SJSA1 (cell line): ENCODE data around the gene UGT1A1. TPM values are rescaled to one million over a fixed set of nuclear protein-coding genes. Genes with fewer than 3 reads are reported as not detected.
"Not testable (repeated sequence)": the region's sequence is repeated elsewhere in the genome, so short reads cannot be mapped to it uniquely, and the experiment has no call there.

Experiments
- DNase-seq, 2 experiments: peaks; one replicate each; pipeline ENCODE4 v3.0.0-alpha.2; 2015 to 2020; ENCODE audit warnings: low spot score in 2 of 2, low read depth in 1 of 2
- H3K27ac ChIP-seq: fragments of 250-450 bp; sonication (Bioruptor Pico); 2 replicates; pipeline ENCODE4 v1.5.1; 2020; ENCODE audit warnings: mild to moderate bottlenecking, moderate library complexity
- H3K27me3 ChIP-seq: fragments of 250-450 bp; sonication (Bioruptor Pico); replicated peaks from 2 replicates; pipeline ENCODE4 v1.5.1; 2020; ENCODE audit warnings: mild to moderate bottlenecking, moderate library complexity
- H3K36me3 ChIP-seq: fragments of 250-450 bp; sonication (Bioruptor Pico); 2 replicates; pipeline ENCODE4 v1.5.1; 2020; ENCODE audit warnings: mild to moderate bottlenecking
- H3K4me1 ChIP-seq: fragments of 250-450 bp; sonication (Bioruptor Pico); replicated peaks from 2 replicates; pipeline ENCODE4 v1.6.1; 2021; ENCODE audit warnings: mild to moderate bottlenecking
- H3K4me3 ChIP-seq: fragments of 250-450 bp; sonication (Bioruptor Pico); 2 replicates; pipeline ENCODE4 v1.5.1; 2020; ENCODE audit warnings: mild to moderate bottlenecking
- H3K9me3 ChIP-seq: fragments of 250-450 bp; sonication (Bioruptor Pico); replicated peaks from 2 replicates; pipeline ENCODE4 v1.5.1; 2020; ENCODE audit warnings: mild to moderate bottlenecking
- total RNA-seq: library from RNA; depleted of rRNA; stranded (reverse); fragments of >200 nt; shearing (Covaris generic); gene quantifications from 2 replicates; pipeline ENCODE4 v1.2.3, GENCODE V29; 2014

UGT1A1 gene
- total RNA-seq, 1 experiment from 2014 or later: not detected

DNA sequence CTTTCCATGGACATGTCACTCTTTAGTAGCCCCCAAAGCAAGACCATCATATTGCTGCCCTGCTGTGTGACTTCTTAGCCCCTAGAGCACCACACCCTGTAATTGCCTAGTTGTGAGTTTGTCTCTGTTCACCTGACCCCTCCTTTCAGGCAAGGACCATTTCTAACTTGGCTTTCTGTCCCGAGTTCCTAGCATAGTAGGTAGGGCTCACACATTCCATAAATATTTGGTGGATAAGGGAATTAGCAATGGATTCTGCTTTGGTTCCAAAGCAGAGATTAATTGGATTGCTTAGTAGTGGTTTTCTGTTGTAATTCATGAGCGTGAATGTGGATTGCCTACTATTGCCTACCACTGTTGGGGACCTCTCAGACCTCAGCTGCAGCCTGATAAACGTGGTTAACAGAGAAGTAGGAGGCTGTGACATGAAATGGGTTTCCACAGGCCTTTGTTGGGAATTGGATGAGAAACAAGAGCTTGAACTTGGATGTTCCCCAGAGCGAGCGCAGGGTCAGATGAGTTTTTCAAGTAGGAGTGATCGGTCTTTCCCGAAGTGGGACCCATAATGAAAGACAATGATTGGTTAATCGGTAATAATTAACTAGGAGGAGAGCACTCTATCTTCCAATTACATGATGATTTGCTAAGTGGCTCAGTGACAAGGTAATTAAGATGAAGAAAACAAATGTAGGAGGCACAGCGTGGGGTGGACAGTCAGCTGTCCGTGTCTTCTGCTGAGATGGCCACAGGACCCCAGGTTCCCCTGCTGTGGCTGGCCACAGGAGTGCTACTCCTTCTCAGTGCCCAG is 13.4 kb upstream of the UGT1A1 start:
- DNase-seq: no peak
- no peaks in the 10 kb centered on the region for H3K4me1 ChIP-seq
- H3K4me3 ChIP-seq: no peak overlapping the region
- no peaks in the 10 kb centered on the region for H3K36me3 ChIP-seq
- no peaks in the 10 kb centered on the region for H3K9me3 ChIP-seq
- no peaks in the 10 kb centered on the region for H3K27me3 ChIP-seq
- H3K27ac ChIP-seq: no peak overlapping the region

DNA sequence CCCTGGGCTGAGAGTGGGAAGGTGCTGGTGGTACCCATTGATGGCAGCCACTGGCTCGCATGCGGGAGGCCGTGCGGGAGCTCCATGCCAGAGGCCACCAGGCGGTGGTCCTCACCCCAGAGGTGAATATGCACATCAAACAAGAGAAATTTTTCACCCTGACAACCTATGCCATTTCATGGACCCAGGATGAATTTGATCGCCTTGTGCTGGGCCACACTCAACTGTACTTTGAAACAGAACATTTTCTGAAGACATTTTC is 12.9 kb upstream of the UGT1A1 start:
- H3K27me3 ChIP-seq: no peaks in the 10 kb centered on the region
- DNase-seq: no peak
- no peak overlapping the region for H3K4me3 ChIP-seq
- H3K27ac ChIP-seq: no peak overlapping the region
- H3K36me3 ChIP-seq: no peaks in the 10 kb centered on the region
- H3K4me1 ChIP-seq: no peaks in the 10 kb centered on the region
- H3K9me3 ChIP-seq: no peaks in the 10 kb centered on the region

DNA sequence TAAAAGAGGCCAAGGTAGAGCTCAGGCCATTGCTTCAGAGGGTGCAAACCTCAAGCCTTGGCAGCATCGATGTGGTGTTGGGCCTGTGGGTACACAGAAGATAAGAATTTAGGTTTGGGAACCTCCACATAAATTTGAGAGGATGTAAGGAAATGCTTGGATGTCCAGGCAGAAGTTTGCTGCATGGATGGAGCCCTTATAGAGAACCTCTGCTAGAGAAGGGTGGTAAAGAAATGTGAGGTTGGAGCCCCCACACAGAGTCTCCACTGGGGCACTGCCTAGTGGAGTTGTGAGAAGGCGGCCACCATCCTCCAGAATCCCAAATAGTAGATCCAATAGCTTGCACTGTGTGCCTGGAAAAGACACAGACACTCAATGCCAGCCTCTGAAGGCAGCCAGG is 9.4 kb upstream of the UGT1A1 start:
- H3K27me3 ChIP-seq, DNase-seq, H3K4me1 ChIP-seq: not testable (repeated sequence)

DNA sequence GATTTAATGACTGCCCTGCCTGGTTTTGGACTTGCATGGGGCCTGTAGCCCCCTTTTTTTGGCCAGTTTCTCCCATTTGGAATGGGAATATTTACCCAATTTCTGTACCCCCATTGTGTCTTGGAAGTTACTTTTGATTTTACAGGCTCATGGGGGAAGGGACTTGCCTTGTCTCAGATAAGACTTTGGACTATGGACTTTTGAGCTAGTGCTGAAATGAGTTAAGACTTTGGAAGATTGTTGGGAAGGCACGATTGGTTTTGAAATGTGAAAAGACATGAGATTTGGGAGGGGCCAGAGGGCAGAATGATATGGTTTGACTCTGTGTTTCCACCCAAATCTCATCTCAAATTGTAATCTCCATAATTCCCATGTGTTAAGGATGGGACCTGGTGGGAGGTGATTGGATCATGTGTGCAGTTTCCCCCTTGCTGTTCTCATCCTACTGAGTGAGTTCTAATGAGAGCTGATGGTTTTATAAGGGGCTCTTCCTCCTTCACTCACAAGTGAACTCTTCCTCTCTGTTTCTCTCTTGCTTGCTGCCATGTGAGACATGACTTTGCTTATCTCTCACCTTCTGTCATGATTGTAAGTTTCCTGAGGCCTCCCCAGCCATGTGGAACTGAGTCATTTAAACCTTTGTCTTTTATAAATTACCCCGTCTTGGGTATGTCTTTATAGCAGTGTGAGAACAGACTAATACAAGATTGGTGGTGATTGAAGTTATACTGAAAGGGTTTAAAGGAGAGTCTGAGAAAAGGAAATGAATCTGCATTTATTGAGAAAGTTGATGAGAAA is 8.7 kb upstream of the UGT1A1 start:
- H3K27ac ChIP-seq, DNase-seq, H3K27me3 ChIP-seq, H3K9me3 ChIP-seq, H3K4me1 ChIP-seq, H3K4me3 ChIP-seq, H3K36me3 ChIP-seq: not testable (repeated sequence)

More for the DNA sequence above, 9.4 kb upstream of the UGT1A1 start:
- H3K4me3 ChIP-seq, H3K36me3 ChIP-seq, H3K27ac ChIP-seq, H3K9me3 ChIP-seq: not testable (repeated sequence)

DNA sequence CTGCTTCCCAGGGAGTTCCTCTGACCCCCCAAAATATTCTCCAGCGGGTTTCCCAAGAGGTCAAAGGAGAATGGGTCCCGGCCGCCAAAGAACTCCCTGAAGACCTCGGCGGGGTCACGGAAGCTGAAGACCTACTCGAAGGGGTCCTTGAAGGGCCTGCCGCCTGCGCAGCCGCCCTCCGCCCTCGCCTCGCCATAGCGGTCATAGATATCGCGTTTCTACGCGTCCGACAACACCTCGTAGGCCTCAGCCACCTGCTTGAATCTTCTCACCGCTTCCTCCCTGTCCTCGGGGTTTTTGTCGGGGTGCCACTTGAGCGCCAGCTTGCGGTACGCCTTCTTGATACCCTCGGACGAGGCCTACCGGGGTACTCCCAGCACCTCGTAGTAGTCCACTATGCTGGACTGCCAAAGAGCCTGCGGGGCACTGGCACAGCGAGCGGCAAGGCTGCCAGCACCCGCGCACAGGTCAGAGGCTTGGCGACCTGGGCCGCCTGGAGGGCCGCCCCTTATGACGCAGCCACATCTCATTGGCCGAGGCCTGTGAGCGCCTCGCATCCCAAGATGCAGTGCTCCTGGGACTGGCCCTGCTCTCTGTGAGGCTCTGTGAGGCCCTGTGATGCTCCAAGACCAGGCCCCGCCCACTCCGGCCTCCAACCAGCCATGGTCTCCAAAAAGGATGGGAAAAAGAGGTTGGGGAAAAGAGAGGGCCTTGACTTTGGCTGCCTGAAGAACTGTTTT is 5.0 kb upstream of the UGT1A1 start:
- Histone ChIP-seq H3K4me1 (no peaks in the 10 kb centered on the region), H3K4me3 (no peak overlapping the region), H3K27ac (no peak overlapping the region), H3K9me3 (peaks cover 3% of the 10 kb centered on the region; the same call in 1 of the 2 replicates), H3K36me3 (no peaks in the 10 kb centered on the region), H3K27me3 (no peaks in the 10 kb centered on the region)
- DNase-seq: no peak

DNA sequence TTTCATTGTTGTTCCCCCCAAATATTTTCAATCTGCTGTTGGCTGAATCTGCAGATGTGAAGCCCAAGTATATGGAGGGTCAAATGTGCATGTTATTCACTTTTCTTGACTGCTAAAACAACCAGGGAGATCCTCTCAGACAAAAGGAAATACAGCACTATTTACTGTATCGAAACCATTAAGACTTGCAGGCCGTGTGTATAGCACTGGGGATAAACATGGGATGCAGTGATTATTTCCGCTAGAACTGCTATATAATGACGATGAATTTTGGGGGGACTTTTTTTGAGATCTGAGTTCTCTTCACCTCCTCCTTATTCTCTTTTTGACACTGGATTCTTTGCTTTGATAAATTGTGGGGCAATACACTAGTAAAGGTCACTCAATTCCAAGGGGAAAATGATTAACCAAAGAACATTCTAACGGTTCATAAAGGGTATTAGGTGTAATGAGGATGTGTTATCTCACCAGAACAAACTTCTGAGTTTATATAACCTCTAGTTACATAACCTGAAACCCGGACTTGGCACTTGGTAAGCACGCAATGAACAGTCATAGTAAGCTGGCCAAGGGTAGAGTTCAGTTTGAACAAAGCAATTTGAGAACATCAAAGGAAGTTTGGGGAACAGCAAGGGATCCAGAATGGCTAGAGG is 3.5 kb upstream of the UGT1A1 start:
- H3K27ac ChIP-seq: no peak overlapping the region
- no peaks in the 10 kb centered on the region for H3K36me3 ChIP-seq
- H3K4me1 ChIP-seq: no peaks in the 10 kb centered on the region
- DNase-seq: no peak
- no peak overlapping the region for H3K4me3 ChIP-seq
- peaks cover 3% of the 10 kb centered on the region; the same call in 1 of the 2 replicates for H3K9me3 ChIP-seq
- H3K27me3 ChIP-seq: no peaks in the 10 kb centered on the region

DNA sequence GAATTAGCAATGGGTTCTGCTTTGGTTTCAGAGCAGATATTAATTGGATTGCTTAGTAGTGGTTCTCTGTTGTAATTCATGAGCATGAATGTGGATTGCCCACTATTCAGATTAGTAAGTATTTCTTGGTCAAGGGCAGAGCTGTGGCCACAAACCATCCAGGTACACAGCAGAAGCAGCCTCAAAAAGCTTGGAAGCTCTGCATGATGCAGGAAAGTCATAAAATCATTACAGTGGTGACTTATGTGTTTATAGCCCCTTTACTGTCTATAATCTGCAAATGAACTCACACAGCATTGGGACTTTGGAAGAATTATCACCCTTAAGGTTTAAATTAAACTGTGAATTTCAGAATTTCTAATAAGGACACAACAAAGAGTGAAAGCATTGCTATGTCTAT is 1.9 kb upstream of the UGT1A1 start:
- H3K4me3 ChIP-seq: no peak overlapping the region
- 0 out of 2 replicates have a peak, but pooled peaks cover 3% of the 10 kb centered on the region for H3K9me3 ChIP-seq
- DNase-seq: no peak
- H3K27ac ChIP-seq: no peak overlapping the region
- H3K4me1 ChIP-seq: no peaks in the 10 kb centered on the region
- no peaks in the 10 kb centered on the region for H3K27me3 ChIP-seq
- no peaks in the 10 kb centered on the region for H3K36me3 ChIP-seq

DNA sequence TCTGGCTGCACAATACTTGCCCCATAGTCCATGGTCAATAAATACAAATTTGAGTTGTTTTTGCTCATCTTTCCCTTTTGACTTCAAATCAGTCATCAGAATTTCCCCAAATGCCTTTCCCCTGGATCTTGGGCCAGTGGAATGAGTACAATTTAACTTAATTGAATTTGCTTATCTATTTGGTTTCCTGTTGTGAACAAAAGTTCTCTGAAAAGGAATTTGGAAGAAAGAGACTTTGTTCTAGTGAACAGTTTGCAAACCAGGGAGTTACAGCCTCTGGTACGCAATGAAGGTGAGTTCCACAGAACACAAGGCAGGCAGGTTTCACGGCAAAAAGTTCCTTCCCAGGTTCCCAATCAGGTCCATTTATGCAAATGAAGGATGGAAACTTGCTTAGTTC is 1.2 kb upstream of the UGT1A1 start:
- no peak for DNase-seq
- Histone ChIP-seq H3K4me1 (peaks cover 2% of the 10 kb centered on the region), H3K4me3 (no peak overlapping the region), H3K27me3 (no peaks in the 10 kb centered on the region), H3K9me3 (0 out of 2 replicates have a peak, but pooled peaks cover 3% of the 10 kb centered on the region), H3K27ac (no peak overlapping the region), H3K36me3 (no peaks in the 10 kb centered on the region)

DNA sequence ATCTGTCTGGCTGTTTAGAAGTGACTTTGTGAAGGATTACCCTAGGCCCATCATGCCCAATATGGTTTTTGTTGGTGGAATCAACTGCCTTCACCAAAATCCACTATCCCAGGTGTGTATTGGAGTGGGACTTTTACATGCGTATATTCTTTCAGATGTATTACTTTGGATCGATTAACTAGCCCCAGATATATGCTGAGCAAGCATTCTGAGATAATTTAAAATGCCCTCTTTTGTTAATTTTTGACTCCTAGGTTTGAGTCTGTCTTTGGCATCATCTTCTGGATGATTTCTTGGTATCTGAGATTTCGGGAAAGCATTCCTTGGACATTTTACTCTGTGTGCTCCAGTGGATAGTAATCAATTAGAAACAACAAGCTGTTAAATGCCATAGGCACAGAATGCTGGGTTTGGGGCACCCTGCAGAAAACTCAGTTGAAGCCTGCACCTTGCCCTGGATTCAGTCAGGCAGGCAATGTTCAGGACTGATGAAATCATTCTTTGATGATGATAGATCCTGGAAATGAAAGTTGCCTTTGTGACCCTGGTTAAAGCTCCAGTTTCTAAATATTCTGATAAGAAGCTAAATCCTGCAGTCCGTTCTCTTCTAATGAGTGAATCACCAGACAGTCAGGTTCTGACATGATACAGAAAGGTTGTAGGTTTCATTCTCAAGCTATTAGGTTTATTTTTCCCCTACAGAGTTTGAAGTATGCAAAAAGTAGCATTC is 1.1 kb downstream of the UGT1A1 start:
- peaks cover 13% of the 10 kb centered on the region for H3K4me1 ChIP-seq
- H3K27ac ChIP-seq: no peak overlapping the region
- no peaks in the 10 kb centered on the region for H3K27me3 ChIP-seq
- 0 out of 2 replicates have a peak, but pooled peaks cover 3% of the 10 kb centered on the region for H3K9me3 ChIP-seq
- no peak for DNase-seq
- H3K36me3 ChIP-seq: no peaks in the 10 kb centered on the region
- H3K4me3 ChIP-seq: no peak overlapping the region

DNA sequence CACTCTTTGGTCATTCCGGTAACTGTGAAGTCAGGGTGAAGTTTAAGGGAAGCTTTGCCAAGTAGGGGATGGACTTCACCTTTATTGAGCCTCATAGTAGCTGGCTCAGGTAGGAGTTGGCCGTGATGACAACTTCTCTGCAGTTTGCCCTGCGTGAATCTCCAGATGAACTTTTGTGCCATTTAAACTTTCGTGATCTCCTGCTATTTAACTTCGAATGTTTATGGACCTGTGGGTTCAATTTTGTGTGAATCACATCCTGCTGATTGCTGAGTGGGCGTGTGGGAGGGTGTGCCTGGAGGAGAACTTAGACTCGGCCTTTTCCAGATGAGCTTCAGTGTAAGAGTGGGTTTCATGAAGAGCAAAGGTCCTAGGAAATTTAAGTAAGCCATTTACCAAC is 4.2 kb downstream of the UGT1A1 start:
- Histone ChIP-seq H3K27me3 (no peaks in the 10 kb centered on the region), H3K27ac (no peak overlapping the region), H3K4me3 (no peak overlapping the region), H3K4me1 (peaks cover 13% of the 10 kb centered on the region), H3K36me3 (no peaks in the 10 kb centered on the region), H3K9me3 (no peaks in the 10 kb centered on the region; the same call in 1 of the 2 replicates)
- peak in 1 of 2 experiments; percentile 37 for DNase-seq

DNA sequence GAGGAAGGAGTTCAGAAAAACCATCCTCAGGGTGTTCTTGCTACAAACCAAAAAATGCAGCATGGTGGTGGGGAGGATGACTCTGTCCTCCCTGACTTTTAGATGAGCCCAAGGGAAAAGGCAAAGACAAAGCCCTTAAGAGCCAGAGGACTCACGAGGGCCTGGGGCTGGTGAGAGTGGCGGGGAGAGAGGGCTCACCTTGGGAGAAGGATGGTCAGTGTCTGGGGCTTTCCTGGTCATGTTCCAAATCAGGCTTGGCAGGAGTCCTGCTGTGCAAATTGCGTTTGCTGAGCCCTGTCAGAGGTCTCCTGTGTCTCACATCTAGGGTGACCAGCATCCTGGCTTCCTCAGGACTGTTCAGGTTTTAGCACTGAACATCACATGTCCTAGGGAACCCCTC is 4.7 kb downstream of the UGT1A1 start:
- DNase-seq: no peak
- Histone ChIP-seq H3K4me3 (no peak overlapping the region), H3K4me1 (peaks cover 13% of the 10 kb centered on the region), H3K27me3 (no peaks in the 10 kb centered on the region), H3K9me3 (no peaks in the 10 kb centered on the region; the same call in 1 of the 2 replicates), H3K36me3 (no peaks in the 10 kb centered on the region), H3K27ac (no peak overlapping the region)

DNA sequence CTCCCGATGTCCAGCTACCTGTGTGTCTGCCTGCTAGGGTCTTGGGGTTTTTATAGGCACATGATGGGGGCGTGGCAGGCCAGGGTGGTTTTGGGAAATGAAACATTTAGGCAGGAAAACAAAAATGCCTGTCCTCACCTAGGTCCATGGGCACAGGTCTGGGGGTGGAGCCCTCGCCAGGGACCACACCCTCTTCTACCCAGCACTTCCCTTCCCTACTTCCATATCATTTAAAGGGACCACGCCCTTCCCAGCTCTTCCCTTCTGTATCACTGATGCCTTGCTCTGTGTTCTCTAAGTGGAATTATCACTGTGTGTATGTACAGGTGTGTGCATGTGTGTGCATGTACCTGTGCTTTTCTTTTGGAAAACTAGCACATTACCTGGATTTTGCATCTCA is 6.3 kb downstream of the UGT1A1 start:
- Histone ChIP-seq H3K36me3 (no peaks in the 10 kb centered on the region), H3K4me1 (peaks cover 13% of the 10 kb centered on the region), H3K4me3 (no peak overlapping the region), H3K27ac (no peak overlapping the region), H3K9me3 (no peaks in the 10 kb centered on the region; the same call in 1 of the 2 replicates), H3K27me3 (no peaks in the 10 kb centered on the region)
- DNase-seq: no peak

DNA sequence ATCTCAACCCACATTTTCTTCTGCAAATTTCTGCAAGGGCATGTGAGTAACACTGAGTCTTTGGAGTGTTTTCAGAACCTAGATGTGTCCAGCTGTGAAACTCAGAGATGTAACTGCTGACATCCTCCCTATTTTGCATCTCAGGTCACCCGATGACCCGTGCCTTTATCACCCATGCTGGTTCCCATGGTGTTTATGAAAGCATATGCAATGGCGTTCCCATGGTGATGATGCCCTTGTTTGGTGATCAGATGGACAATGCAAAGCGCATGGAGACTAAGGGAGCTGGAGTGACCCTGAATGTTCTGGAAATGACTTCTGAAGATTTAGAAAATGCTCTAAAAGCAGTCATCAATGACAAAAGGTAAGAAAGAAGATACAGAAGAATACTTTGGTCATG is 8.0 kb downstream of the UGT1A1 start:
- Histone ChIP-seq H3K36me3 (no peaks in the 10 kb centered on the region), H3K27ac (no peak overlapping the region), H3K4me3 (no peak overlapping the region), H3K27me3 (no peaks in the 10 kb centered on the region), H3K4me1 (peaks cover 13% of the 10 kb centered on the region), H3K9me3 (no peaks in the 10 kb centered on the region; the same call in 1 of the 2 replicates)
- no peak for DNase-seq
